ENCODE measurements around the gene PCYT1A.

PCYT1A gene

DNA sequence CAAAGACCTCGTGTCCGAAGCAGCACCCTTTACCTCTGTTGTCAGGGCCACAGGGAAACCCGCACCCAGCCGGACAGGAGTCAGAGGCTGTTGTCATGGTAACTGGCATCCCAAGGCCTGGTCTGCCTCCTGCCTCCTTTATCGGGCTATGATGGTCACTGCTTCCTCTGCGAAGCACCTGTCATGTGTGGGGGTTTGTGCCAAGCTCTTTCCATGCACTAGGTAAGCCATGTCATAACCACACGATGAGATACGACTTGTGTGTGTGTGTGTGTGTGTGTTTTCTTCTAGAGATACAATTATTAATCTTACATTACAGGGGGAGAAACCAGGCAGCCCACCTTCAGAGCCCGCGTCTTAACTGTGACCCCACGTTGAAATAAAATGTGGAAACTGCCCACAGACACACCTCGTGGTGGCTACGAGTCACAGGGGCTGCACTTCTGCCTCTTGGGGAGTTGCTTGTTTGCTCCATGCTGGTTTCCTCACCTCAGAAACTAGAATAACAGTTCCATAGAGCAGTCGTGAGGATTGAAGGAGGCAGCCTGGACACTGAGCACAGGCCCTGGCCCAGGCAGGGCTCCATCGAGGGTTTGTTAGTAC, 94.3 kb downstream of the PCYT1A start:
- no peak for TF ChIP-seq CTCF (IDR thresholded peaks at IDR 0.05)

GRCh38 chr3:196192524-196193051, 94.9 kb downstream of the PCYT1A start:
- TF ChIP-seq CTCF (IDR thresholded peaks at IDR 0.05) = no peak

DNA sequence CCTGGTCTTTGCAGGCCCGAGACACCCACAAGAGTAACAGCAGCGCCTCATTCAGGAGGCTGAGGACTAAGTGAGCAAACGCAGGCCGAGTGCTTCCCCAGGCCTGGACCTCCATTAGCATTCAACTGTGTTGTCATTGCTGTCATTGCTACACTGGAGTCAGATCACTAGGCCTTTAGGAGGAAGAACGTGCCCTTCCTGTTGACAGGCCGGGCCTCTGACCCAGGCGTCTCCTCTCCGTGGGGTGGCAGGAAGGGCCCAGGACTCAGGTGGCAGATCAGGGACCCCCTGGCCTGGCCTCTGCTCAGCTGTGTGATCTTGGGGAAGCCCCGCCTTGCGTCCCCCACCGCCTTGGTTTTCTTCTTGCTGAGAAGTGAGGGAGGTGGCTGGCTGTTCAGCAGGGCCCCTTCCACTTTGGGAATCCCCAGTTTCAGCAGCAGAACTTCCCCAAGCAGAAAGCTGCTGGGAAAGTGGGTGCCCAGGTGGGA, 95.4 kb downstream of the PCYT1A start:
- no peak for TF ChIP-seq CTCF (IDR thresholded peaks at IDR 0.05)

DNA sequence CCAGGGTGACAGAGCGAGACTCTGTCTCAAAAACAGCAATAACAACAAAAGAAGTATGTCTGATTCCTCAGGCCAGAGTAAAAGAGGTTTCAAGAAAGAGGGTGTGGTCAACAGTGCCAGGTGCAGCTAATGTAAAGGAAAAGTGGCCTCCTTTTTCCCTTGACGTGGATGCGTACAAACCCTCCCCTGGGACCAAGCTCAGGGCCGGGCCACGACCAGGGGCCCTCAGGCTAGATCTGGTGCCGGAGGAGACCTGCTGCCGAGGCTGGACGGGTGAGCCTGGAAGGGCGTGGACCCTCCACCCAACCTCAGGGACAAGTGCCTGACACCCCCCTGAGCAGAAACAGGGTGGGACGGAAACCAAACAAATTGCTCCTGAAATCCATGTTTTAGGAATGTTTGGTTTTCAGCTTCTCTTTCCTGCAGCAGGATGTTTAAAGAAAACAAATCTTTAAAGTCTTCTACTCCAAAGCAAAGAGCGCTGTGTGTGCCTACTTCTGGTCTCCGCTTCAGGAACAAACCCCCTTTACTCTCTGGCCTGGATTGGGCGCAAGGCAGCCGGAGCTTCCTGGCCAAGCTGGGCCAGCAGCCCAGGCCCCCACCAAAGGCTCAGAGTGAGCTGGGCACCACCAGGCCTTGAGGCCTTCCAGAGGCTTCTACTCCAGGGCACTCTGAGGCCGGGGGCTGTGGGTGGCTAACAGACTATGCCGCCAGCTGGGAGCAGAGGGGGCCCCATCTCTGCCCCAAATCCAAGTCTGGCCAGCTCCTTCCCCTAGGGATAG, 97.8 kb downstream of the PCYT1A start:
- TF ChIP-seq CTCF (IDR thresholded peaks at IDR 0.05) = no peak

GRCh38 chr3:196186651-196187573, 100.6 kb downstream of the PCYT1A start:
- no peak for TF ChIP-seq CTCF (IDR thresholded peaks at IDR 0.05)

- TF ChIP-seq CTCF (IDR thresholded peaks at IDR 0.05) = no peak
Observed at GRCh38 chr3:196184881-196185280, 102.6 kb downstream of the PCYT1A start.

- TF ChIP-seq CTCF (IDR thresholded peaks at IDR 0.05) = no peak
Observed at GRCh38 chr3:196181127-196181546, 106.4 kb downstream of the PCYT1A start.
